ENCODE measurements around the gene BCL11B.
A peak's percentile ranks its signal among the peaks of the same experiment; 100 is the strongest.

The BCL11B gene

DNA sequence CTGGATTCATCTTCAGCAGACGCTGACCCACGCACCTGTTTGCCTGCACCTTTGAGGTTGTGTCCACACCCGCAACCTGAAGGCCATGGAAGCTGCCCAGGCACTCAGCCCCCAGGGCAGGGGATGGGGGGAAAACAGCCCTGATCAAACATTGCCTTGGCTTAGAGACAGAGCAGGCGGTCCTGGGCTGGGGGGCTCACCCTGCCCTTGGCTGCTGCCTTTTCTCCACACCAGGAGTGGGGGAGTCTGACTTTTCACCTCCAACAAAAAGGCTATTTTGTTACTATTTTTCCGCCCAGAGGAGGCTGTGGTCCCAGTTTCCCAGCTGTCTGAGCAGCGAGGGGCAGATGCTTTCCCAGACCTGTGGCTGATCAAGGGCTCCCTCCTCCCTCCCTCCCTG, 24.2 kb downstream of the BCL11B start:
- no peak overlapping the region for H3K27ac ChIP-seq (ENCODE audit: low read depth, low read length)
- peaks cover 0 to 6% of the 10 kb centered on the region in 2 donors for H3K27me3 ChIP-seq (ENCODE audit: control insufficient read depth in 1 of 2, insufficient read depth in 2 of 2, low read length in 2 of 2)
- H3K9ac ChIP-seq (ENCODE audit: low read depth in 1 of 2, low read length in 2 of 2): no peak overlapping the region
- H3K36me3 ChIP-seq (ENCODE audit: control insufficient read depth in 1 of 2, insufficient read depth in 2 of 2, low read length in 2 of 2): peaks cover 3 to 20% of the 10 kb centered on the region in 2 donors
- H3K4me1 ChIP-seq (ENCODE audit: control insufficient read depth in 1 of 2, insufficient read depth in 2 of 2, low read length in 2 of 2): peaks cover 10 to 41% of the 10 kb centered on the region in 2 donors
- H3K4me3 ChIP-seq (ENCODE audit: low read depth in 1 of 2, low read length in 2 of 2): no peak overlapping the region
- H3K9me3 ChIP-seq (ENCODE audit: control insufficient read depth in 1 of 2, low read length in 2 of 2): no peaks in the 10 kb centered on the region

GRCh38 chr14:99247101-99247729, 24.8 kb downstream of the BCL11B start:
- H3K27ac ChIP-seq (ENCODE audit: low read depth, low read length): no peak overlapping the region
- no peak overlapping the region for H3K9ac ChIP-seq (ENCODE audit: low read depth in 1 of 2, low read length in 2 of 2)
- H3K27me3 ChIP-seq (ENCODE audit: control insufficient read depth in 1 of 2, insufficient read depth in 2 of 2, low read length in 2 of 2): peaks cover 0 to 6% of the 10 kb centered on the region in 2 donors
- no peaks in the 10 kb centered on the region for H3K9me3 ChIP-seq (ENCODE audit: control insufficient read depth in 1 of 2, low read length in 2 of 2)
- no peak overlapping the region for H3K4me3 ChIP-seq (ENCODE audit: low read depth in 1 of 2, low read length in 2 of 2)
- peaks cover 9 to 41% of the 10 kb centered on the region in 2 donors for H3K4me1 ChIP-seq (ENCODE audit: control insufficient read depth in 1 of 2, insufficient read depth in 2 of 2, low read length in 2 of 2)
- H3K36me3 ChIP-seq (ENCODE audit: control insufficient read depth in 1 of 2, insufficient read depth in 2 of 2, low read length in 2 of 2): peaks cover 3 to 15% of the 10 kb centered on the region in 2 donors

GRCh38 chr14:99246536-99247097, 25.4 kb downstream of the BCL11B start:
- Histone ChIP-seq H3K9ac (ENCODE audit: low read depth in 1 of 2, low read length in 2 of 2) (no peak overlapping the region), H3K36me3 (ENCODE audit: control insufficient read depth in 1 of 2, insufficient read depth in 2 of 2, low read length in 2 of 2) (peaks cover 1 to 15% of the 10 kb centered on the region in 2 donors), H3K27ac (ENCODE audit: low read depth, low read length) (no peak overlapping the region), H3K9me3 (ENCODE audit: control insufficient read depth in 1 of 2, low read length in 2 of 2) (no peaks in the 10 kb centered on the region), H3K4me3 (ENCODE audit: low read depth in 1 of 2, low read length in 2 of 2) (peak overlapping the region; percentile 9 to 28), H3K4me1 (ENCODE audit: control insufficient read depth in 1 of 2, insufficient read depth in 2 of 2, low read length in 2 of 2) (peaks cover 9 to 39% of the 10 kb centered on the region in 2 donors), H3K27me3 (ENCODE audit: control insufficient read depth in 1 of 2, insufficient read depth in 2 of 2, low read length in 2 of 2) (peaks cover 0 to 6% of the 10 kb centered on the region in 2 donors)

GRCh38 chr14:99245564-99246511, 26.2 kb downstream of the BCL11B start:
- Histone ChIP-seq H3K4me3 (ENCODE audit: low read depth in 1 of 2, low read length in 2 of 2) (peak overlapping the region in 1 of 2 donors; percentile 28), H3K9ac (ENCODE audit: low read depth in 1 of 2, low read length in 2 of 2) (no peak overlapping the region), H3K27me3 (ENCODE audit: control insufficient read depth in 1 of 2, insufficient read depth in 2 of 2, low read length in 2 of 2) (peaks cover 0 to 6% of the 10 kb centered on the region in 2 donors), H3K36me3 (ENCODE audit: control insufficient read depth in 1 of 2, insufficient read depth in 2 of 2, low read length in 2 of 2) (peaks cover 0 to 15% of the 10 kb centered on the region in 2 donors), H3K27ac (ENCODE audit: low read depth, low read length) (no peak overlapping the region), H3K9me3 (ENCODE audit: control insufficient read depth in 1 of 2, low read length in 2 of 2) (no peaks in the 10 kb centered on the region), H3K4me1 (ENCODE audit: control insufficient read depth in 1 of 2, insufficient read depth in 2 of 2, low read length in 2 of 2) (peaks cover 9 to 37% of the 10 kb centered on the region in 2 donors)

DNA sequence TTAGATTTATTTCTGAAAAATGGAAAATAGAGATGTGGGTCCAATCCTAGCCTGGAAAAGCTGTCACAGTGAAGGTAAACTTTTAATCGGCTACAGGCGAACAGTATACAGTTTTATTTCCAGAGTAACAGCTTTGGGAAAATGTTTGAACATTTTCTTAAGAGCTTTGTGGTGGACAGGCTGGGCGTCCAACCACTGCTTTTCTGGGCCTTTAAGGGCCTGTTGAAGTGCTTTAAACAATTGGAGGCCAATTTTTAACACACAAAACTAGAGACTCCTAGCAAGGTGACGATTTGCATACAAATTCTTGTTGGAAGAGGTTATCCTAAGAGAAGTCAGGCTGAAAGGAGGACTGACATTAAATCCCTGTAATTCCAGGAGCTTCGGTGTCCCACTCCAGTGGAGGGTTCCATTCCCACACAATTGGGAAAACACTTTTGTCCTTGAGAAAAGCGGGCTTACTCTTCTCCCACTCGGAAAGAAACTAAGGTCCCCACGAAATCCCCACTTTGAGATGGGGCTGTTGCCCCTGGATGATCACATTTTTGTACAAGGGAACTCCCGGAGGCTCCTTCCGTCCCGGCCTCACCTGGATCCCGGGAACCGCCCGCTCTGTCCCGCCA, 26.9 kb downstream of the BCL11B start:
- Histone ChIP-seq H3K27me3 (ENCODE audit: control insufficient read depth in 1 of 2, insufficient read depth in 2 of 2, low read length in 2 of 2) (peaks cover 0 to 6% of the 10 kb centered on the region in 2 donors), H3K9ac (ENCODE audit: low read depth in 1 of 2, low read length in 2 of 2) (peak overlapping the region in 1 of 2 donors; percentile 15), H3K9me3 (ENCODE audit: control insufficient read depth in 1 of 2, low read length in 2 of 2) (no peaks in the 10 kb centered on the region), H3K27ac (ENCODE audit: low read depth, low read length) (no peak overlapping the region), H3K4me1 (ENCODE audit: control insufficient read depth in 1 of 2, insufficient read depth in 2 of 2, low read length in 2 of 2) (peaks cover 9 to 37% of the 10 kb centered on the region in 2 donors), H3K4me3 (ENCODE audit: low read depth in 1 of 2, low read length in 2 of 2) (no peak overlapping the region), H3K36me3 (ENCODE audit: control insufficient read depth in 1 of 2, insufficient read depth in 2 of 2, low read length in 2 of 2) (peaks cover 0 to 15% of the 10 kb centered on the region in 2 donors)

DNA sequence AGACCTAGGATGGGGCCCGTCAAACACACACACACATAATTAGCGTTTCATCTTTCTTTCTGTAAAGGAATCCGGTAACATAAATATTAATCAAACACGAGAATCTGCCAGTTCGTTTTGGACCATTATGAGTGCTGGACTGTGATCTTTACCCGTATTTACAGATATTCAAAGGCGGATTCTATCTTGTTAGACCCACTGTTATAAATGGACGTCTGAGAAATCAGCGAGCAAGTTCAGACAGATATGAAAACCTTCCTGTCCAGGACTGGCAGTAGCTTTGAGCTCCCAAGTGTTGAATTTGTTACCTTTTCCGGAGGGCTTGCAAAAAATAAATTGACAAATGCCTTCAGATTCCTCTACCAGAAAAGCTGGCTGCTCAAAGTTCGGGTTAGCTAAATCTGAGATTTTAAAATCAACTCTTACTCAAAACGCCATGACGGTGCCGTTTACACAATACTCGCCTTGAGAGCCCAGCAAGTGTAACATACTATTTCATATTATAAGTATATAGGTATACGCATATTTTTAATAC, 27.6 kb downstream of the BCL11B start:
- Histone ChIP-seq H3K4me1 (ENCODE audit: control insufficient read depth in 1 of 2, insufficient read depth in 2 of 2, low read length in 2 of 2) (peaks cover 14 to 37% of the 10 kb centered on the region in 2 donors), H3K36me3 (ENCODE audit: control insufficient read depth in 1 of 2, insufficient read depth in 2 of 2, low read length in 2 of 2) (peaks cover 0 to 13% of the 10 kb centered on the region in 2 donors), H3K4me3 (ENCODE audit: low read depth in 1 of 2, low read length in 2 of 2) (no peak overlapping the region), H3K9me3 (ENCODE audit: control insufficient read depth in 1 of 2, low read length in 2 of 2) (no peaks in the 10 kb centered on the region), H3K9ac (ENCODE audit: low read depth in 1 of 2, low read length in 2 of 2) (no peak overlapping the region), H3K27ac (ENCODE audit: low read depth, low read length) (no peak overlapping the region), H3K27me3 (ENCODE audit: control insufficient read depth in 1 of 2, insufficient read depth in 2 of 2, low read length in 2 of 2) (peaks cover 0 to 6% of the 10 kb centered on the region in 2 donors)

DNA sequence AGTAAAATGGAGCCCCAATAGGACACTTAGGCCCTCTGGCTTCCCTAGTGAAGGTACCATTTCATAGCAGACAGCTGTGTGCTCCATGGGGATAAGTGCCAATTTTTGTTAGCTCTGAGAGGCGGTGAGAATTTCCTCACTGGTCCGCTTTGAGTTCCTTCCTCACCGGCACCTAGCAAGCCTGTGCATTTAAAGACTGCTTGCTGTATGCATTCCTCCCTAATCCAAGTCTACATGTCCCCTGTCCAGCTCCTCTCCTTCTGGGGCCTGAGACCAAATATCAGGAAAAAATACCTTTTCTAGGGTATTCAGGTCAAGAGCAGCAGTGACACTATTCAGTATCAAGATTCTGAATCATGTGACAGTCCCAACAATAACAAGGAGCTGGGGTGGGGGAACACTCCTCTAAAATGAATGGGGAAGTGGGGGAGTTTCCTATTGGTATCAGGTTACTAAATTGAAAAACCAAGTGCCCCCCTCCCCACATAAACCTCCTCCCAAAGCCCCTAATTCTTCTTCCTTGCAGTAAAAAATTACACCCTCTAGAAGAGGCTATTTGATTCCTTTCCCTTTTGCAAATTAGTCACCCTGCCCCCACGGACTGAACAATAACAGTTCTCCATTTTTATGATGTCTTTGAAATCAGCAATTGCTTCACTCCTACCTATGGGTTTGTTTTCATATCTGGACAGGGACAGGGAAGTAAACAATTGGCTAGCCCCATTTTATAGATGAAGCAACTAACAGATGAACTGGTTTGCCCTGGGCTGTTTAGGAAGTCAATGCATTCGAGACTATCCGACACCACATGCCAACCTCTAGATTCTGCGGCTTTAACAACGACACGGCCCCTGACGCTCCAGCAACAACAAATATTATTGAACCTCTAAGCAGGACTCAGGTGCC, 28.9 kb downstream of the BCL11B start:
- Histone ChIP-seq H3K27ac (ENCODE audit: low read depth, low read length) (no peak overlapping the region), H3K27me3 (ENCODE audit: control insufficient read depth in 1 of 2, insufficient read depth in 2 of 2, low read length in 2 of 2) (peaks cover 0 to 6% of the 10 kb centered on the region in 2 donors)

DNA sequence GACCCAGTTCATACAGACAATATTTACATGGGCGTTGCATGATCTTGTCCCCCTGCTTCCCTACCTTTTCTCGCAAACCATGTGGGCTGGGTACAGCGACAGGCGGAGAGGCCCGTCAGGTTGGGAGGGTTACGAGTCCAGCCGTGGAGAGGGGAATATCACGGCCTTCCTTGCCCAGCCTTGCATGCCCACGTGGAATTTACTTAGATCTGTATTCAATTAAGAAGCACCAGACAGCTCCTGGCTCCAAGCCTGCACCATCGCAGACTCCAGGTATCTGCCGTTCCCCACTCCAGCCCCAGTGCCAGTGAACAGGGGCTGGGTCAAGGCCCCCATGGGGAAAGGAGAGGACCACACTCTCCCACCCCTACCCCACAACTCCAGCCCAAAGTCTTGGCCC, 29.8 kb downstream of the BCL11B start:
- H3K36me3 ChIP-seq (ENCODE audit: control insufficient read depth in 1 of 2, insufficient read depth in 2 of 2, low read length in 2 of 2): peaks cover 4 to 6% of the 10 kb centered on the region in 2 donors
- H3K27ac ChIP-seq (ENCODE audit: low read depth, low read length): no peak overlapping the region
- H3K4me1 ChIP-seq (ENCODE audit: control insufficient read depth in 1 of 2, insufficient read depth in 2 of 2, low read length in 2 of 2): peaks cover 12 to 23% of the 10 kb centered on the region in 2 donors
- H3K4me3 ChIP-seq (ENCODE audit: low read depth in 1 of 2, low read length in 2 of 2): no peak overlapping the region
- H3K27me3 ChIP-seq (ENCODE audit: control insufficient read depth in 1 of 2, insufficient read depth in 2 of 2, low read length in 2 of 2): peaks cover 0 to under 1% of the 10 kb centered on the region in 2 donors
- H3K9me3 ChIP-seq (ENCODE audit: control insufficient read depth in 1 of 2, low read length in 2 of 2): no peaks in the 10 kb centered on the region
- peak overlapping the region; percentile 7 to 37 for H3K9ac ChIP-seq (ENCODE audit: low read depth in 1 of 2, low read length in 2 of 2)

More for the DNA sequence above, 28.9 kb downstream of the BCL11B start:
- H3K9ac ChIP-seq (ENCODE audit: low read depth in 1 of 2, low read length in 2 of 2): peak overlapping the region in 1 of 2 donors; percentile 37
- H3K4me1 ChIP-seq (ENCODE audit: control insufficient read depth in 1 of 2, insufficient read depth in 2 of 2, low read length in 2 of 2): peaks cover 17 to 31% of the 10 kb centered on the region in 2 donors
- H3K36me3 ChIP-seq (ENCODE audit: control insufficient read depth in 1 of 2, insufficient read depth in 2 of 2, low read length in 2 of 2): peaks cover 4 to 12% of the 10 kb centered on the region in 2 donors
- no peak overlapping the region for H3K4me3 ChIP-seq (ENCODE audit: low read depth in 1 of 2, low read length in 2 of 2)
- H3K9me3 ChIP-seq (ENCODE audit: control insufficient read depth in 1 of 2, low read length in 2 of 2): no peaks in the 10 kb centered on the region

Data from duodenal mucosa (tissue), 2 donors.